Stomach (tissue), 9 donors: ENCODE measurements around the gene PRKG1. TPM values are rescaled to one million over a fixed set of nuclear protein-coding genes. Genes with fewer than 3 reads are reported as not detected.

ENCODE experiments used
- DNase-seq, 2 donors: peaks; one replicate each; pipeline versions ENCODE4 v3.0.0 to v3.0.0-alpha.2; 2013 to 2019
- H3K27ac ChIP-seq, 5 donors: fragments of 200-600 bp in 4 of 5; sonication (generic) in 4 of 5; one replicate each; pipeline ENCODE4 v1.5.1; 2013 to 2019; ENCODE audit warnings: mild to moderate bottlenecking in 1 of 5, moderate library complexity in 1 of 5
- H3K27me3 ChIP-seq, 3 donors: fragments of 200-600 bp; sonication (generic); one replicate each; pipeline ENCODE4 v1.5.1; 2017 to 2019; ENCODE audit warnings: mixed run types in 1 of 3
- H3K36me3 ChIP-seq, 4 donors: fragments of 200-600 bp; sonication (generic); 1 replicate in 3 of 4; 2 replicates in 1 of 4; pipeline ENCODE4 v1.5.1; 2016 to 2019
- H3K4me1 ChIP-seq, 4 donors: fragments of 200-600 bp; sonication (generic); one replicate each; pipeline ENCODE4 v1.5.1; 2016 to 2019
- H3K4me3 ChIP-seq, 4 donors: fragments of 200-600 bp; sonication (generic) in 3 of 4; one replicate each; pipeline ENCODE4 v1.5.1; 2016 to 2019; ENCODE audit warnings: mild to moderate bottlenecking in 1 of 4
- H3K9me3 ChIP-seq, 4 donors: fragments of 200-600 bp; sonication (generic); one replicate each; pipeline ENCODE4 v1.5.1; 2016 to 2019
- CTCF ChIP-seq, 7 experiments: fragments of 450-650 bp in 4 of 7; fragments of 200-600 bp in 3 of 7; sonication (generic) in 3 of 7; IDR thresholded peaks; one replicate each; pipeline ENCODE4 v1.5.1; 2016 to 2019; ENCODE audit warnings: antibody characterized with exemption in 7 of 7, control low read depth in 2 of 7, mild to moderate bottlenecking in 1 of 7
- EP300 ChIP-seq: sonication (generic); formaldehyde crosslinking; IDR thresholded peaks from one replicate; pipeline ENCODE4 v1.6.1; 2017; ENCODE audit warnings: antibody characterized with exemption
- POLR2A ChIP-seq, 4 donors: fragments of 450-650 bp; IDR thresholded peaks; one replicate each; pipeline ENCODE4 v1.6.1; 2016; ENCODE audit warnings: antibody characterized with exemption in 4 of 4, control low read depth in 2 of 4, mild to moderate bottlenecking in 1 of 4, moderate library complexity in 1 of 4
- POLR2AphosphoS5 ChIP-seq, 3 donors: sonication (generic); formaldehyde crosslinking; IDR thresholded peaks; one replicate each; pipeline ENCODE4 v1.6.1; 2016; ENCODE audit warnings: antibody characterized with exemption in 3 of 3
- WGBS, 5 donors: extraction: QIAGEN DNeasy Blood & Tissue Kit in 3 of 5; methylation state at CpG; one replicate each; pipeline versions ENCODE4 v1.1.5 to v1.1.7; 2013 to 2018; 5-methylcytosine and 5-hydroxymethylcytosine counted together
- intact Hi-C: fragments of 100-400 bp; cut with DNase I; formaldehyde crosslinking; loops from one replicate; pipeline ENCODE4 v1.15.1; 2023; ENCODE audit warnings: low total_unique reads
- polyA plus RNA-seq, 3 donors: library from polyadenylated mRNA; stranded (reverse); fragments of 200-250 nt; gene quantifications; one replicate each; pipeline ENCODE4 v1.2.3, GENCODE V29; 2013
- total RNA-seq, 5 donors: library from RNA; depleted of rRNA; stranded (reverse); fragments of >200 nt; gene quantifications; one replicate each; pipeline versions ENCODE4 v1.1.0 to v1.2.3, GENCODE V29; 2014 to 2016
- donor health status: healthy with polysubstance abuse.
- donor health status: Bipolar disorder and iron deficiency.
- donor health status: healthy.

The PRKG1 gene
- total and polyA plus RNA-seq, 8 donors: 1.5 to 89.2 (median 14.3) TPM

DNA sequence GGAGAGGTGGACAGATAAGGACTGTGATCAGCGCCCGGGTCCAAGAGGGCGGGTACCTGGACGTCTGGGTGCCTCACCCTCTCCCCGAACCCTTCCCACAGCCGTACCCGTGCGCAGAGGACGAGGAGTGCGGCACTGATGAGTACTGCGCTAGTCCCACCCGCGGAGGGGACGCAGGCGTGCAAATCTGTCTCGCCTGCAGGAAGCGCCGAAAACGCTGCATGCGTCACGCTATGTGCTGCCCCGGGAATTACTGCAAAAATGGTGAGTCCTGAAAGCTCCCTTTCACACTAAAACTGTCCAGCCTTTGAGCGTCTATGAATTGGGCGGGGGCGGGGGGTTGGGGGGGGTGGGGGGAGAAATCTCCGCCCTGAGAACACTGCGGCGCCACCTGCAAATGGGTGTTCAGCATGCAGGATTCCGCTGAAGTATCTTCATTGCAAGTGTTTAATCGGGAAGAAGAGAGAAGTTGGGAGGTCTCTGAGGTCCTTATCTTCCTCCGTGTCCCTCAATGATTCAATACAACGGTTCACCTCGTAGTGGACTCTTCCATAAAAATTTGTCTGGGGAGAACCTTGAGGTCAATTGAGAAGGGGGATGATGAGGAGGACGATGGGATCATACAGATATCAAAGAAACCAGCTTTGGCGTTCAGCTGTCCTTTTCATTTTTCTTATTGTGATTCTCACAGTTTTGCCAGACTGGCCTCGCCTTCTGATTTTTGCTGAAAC lies 1240.7 kb downstream of the PRKG1 start:
- H3K27ac ChIP-seq: no peak overlapping the region
- no peaks in the 10 kb centered on the region for H3K36me3 ChIP-seq
- intact Hi-C loops: loop anchor here (5.0 kb wide), 1 partner anchor 172 kb away; no protein-coding TSS in a partner anchor
- H3K9me3 ChIP-seq: no peaks in the 10 kb centered on the region
- peak overlapping the region; percentile 43 to 56 (median 46) for H3K4me3 ChIP-seq
- H3K4me1 ChIP-seq: peaks cover 13 to 25% (median 22%) of the 10 kb centered on the region in 4 donors
- TF ChIP-seq POLR2A (IDR thresholded peaks at IDR 0.05) (no peak), POLR2AphosphoS5 (IDR thresholded peaks at IDR 0.05) (no peak), EP300 (no peak), CTCF (IDR thresholded peaks at IDR 0.05) (no peak)
- peak in 1 of 2 donors; percentile 42 for DNase-seq
- H3K27me3 ChIP-seq: peaks cover 0 to 60% (median 23%) of the 10 kb centered on the region in 3 donors
- WGBS, 5 donors: 10 to 23% (median 10%) methylated on average over 17 to 36 of the region's 36 CpGs

DNA sequence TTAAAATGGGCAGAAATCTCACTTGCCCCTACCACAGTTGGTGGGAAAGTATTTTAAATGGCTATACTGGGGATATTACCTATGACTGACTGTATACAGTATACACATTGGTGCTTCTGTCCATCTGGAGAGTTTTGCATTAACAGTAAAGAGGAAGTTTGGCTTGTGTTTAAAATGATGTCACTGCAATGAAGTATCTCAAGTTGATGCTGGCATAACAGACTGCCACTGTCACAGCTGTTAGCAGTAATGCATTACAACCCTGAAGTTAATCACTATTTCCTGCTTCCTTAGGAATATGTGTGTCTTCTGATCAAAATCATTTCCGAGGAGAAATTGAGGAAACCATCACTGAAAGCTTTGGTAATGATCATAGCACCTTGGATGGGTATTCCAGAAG lies 1241.7 kb downstream of the PRKG1 start:
- 62 to 69% (median 68%) methylated on average over 1 of the region's 1 CpG for WGBS, 5 donors

GRCh38 chr10:52316500-52316899 lies 1242.2 kb downstream of the PRKG1 start:
- TF ChIP-seq POLR2A (IDR thresholded peaks at IDR 0.05) (no peak), POLR2AphosphoS5 (IDR thresholded peaks at IDR 0.05) (no peak), EP300 (no peak), CTCF (IDR thresholded peaks at IDR 0.05) (no peak)
- peaks cover 0 to 46% (median 23%) of the 10 kb centered on the region in 3 donors for H3K27me3 ChIP-seq
- H3K27ac ChIP-seq: no peak overlapping the region
- 89 to 93% (median 90%) methylated on average over 4 of the region's 4 CpGs for WGBS, 5 donors
- H3K36me3 ChIP-seq: no peaks in the 10 kb centered on the region
- H3K4me3 ChIP-seq: no peak overlapping the region
- peaks cover 13 to 25% (median 22%) of the 10 kb centered on the region in 4 donors for H3K4me1 ChIP-seq
- DNase-seq: no peak
- intact Hi-C loops: no loop called here
- no peaks in the 10 kb centered on the region for H3K9me3 ChIP-seq

More for the DNA sequence above, 1241.7 kb downstream of the PRKG1 start:
- Histone ChIP-seq H3K4me1 (peaks cover 13 to 25% (median 22%) of the 10 kb centered on the region in 4 donors), H3K27me3 (peaks cover 0 to 50% (median 23%) of the 10 kb centered on the region in 3 donors), H3K36me3 (no peaks in the 10 kb centered on the region), H3K9me3 (no peaks in the 10 kb centered on the region), H3K27ac (no peak overlapping the region), H3K4me3 (no peak overlapping the region)
- no peak for TF ChIP-seq EP300
- no peak for TF ChIP-seq POLR2AphosphoS5 (IDR thresholded peaks at IDR 0.05)
- no peak for TF ChIP-seq CTCF (IDR thresholded peaks at IDR 0.05)
- TF ChIP-seq POLR2A (IDR thresholded peaks at IDR 0.05): no peak
- intact Hi-C loops: no loop called here
- no peak for DNase-seq

DNA sequence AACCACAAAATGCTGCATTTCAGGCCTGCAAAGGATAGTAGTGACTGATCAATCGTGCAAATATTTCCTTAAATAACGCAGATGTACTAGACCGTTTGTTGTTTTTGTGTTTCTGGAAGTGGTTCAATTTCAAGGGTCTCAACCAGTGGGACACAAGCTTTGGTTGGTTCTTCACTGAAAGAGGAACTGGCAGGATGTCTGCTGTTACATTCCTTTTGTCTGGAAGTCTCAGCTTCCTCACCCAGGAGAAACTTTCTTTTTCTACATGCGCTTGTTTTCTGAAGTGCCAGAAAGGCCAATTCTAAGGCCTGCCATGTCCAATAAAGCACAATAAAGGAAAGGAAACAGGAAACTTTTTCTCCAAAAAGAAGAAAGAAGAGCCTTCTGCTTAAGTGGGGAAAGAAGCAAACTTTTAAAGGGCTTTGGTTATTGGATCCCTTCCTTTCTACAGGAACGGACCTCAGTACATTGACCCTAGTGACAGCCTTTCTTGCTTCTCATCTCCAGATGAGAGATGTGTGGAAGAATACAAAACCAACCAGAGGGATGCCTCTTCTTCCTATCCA lies 1243.9 kb downstream of the PRKG1 start:
- Histone ChIP-seq H3K4me1 (peaks cover 9 to 20% (median 19%) of the 10 kb centered on the region in 4 donors), H3K36me3 (no peaks in the 10 kb centered on the region), H3K4me3 (no peak overlapping the region), H3K27ac (no peak overlapping the region), H3K9me3 (no peaks in the 10 kb centered on the region), H3K27me3 (peaks cover 0 to 28% (median 18%) of the 10 kb centered on the region in 3 donors)
- DNase-seq: no peak
- 79 to 87% (median 81%) methylated on average over 5 of the region's 5 CpGs for WGBS, 5 donors
- TF ChIP-seq CTCF (IDR thresholded peaks at IDR 0.05) (no peak), POLR2AphosphoS5 (IDR thresholded peaks at IDR 0.05) (no peak), POLR2A (IDR thresholded peaks at IDR 0.05) (no peak), EP300 (no peak)
- intact Hi-C loops: no loop called here
